DMS153 treated with DMSO at 0.1 percent for 48 hours (cell line): ENCODE results near the gene NFASC.

Experiments
- DNase-seq: peaks from one replicate; lab custom pipeline; 2025; ENCODE audit not compliant: unreplicated experiment; lab: John Stamatoyannopoulos, UW

The NFASC gene

GRCh38 chr1:205002705-205003104 is 132.0 kb downstream of the NFASC start:
- DNase-seq: no peak

- DNase-seq: no peak
Observed at GRCh38 chr1:205003358-205004131, 132.9 kb downstream of the NFASC start.

- DNase-seq: no peak
Observed at GRCh38 chr1:205004351-205004750, 133.7 kb downstream of the NFASC start.

GRCh38 chr1:205008896-205009295 is 138.2 kb downstream of the NFASC start:
- DNase-seq: no peak

GRCh38 chr1:205009670-205010069 is 139.0 kb downstream of the NFASC start:
- DNase-seq: no peak

GRCh38 chr1:205012391-205013140 is 141.9 kb downstream of the NFASC start:
- DNase-seq: peak; percentile 30

GRCh38 chr1:205013683-205014367 is 143.2 kb downstream of the NFASC start:
- DNase-seq: peak; percentile 38

GRCh38 chr1:205014783-205015182 is 144.1 kb downstream of the NFASC start:
- no peak for DNase-seq

- DNase-seq: no peak
Observed at GRCh38 chr1:205015241-205015640, 144.6 kb downstream of the NFASC start.

GRCh38 chr1:205016075-205016474 is 145.4 kb downstream of the NFASC start:
- DNase-seq: no peak

- DNase-seq: no peak
Observed at GRCh38 chr1:205016584-205016983, 145.9 kb downstream of the NFASC start.

- no peak for DNase-seq
Observed at GRCh38 chr1:205017001-205017400, 146.3 kb downstream of the NFASC start.

GRCh38 chr1:205017766-205018165 is 147.1 kb downstream of the NFASC start:
- DNase-seq: no peak

- DNase-seq: no peak
Observed at GRCh38 chr1:205018381-205018780, 147.7 kb downstream of the NFASC start.

GRCh38 chr1:205020466-205020865 is 149.8 kb downstream of the NFASC start:
- DNase-seq: no peak

GRCh38 chr1:205024679-205025078 is 154.0 kb downstream of the NFASC start:
- DNase-seq: no peak

GRCh38 chr1:205025239-205025638 is 154.6 kb downstream of the NFASC start:
- DNase-seq: no peak

- DNase-seq: no peak
Observed at GRCh38 chr1:205026181-205026580, 155.5 kb downstream of the NFASC start.

- DNase-seq: no peak
Observed at GRCh38 chr1:205028390-205028789, 157.7 kb downstream of the NFASC start.

GRCh38 chr1:205028924-205029323 is 158.3 kb downstream of the NFASC start:
- DNase-seq: no peak

GRCh38 chr1:205030241-205030640 is 159.6 kb downstream of the NFASC start:
- DNase-seq: no peak

GRCh38 chr1:205030896-205031295 is 160.2 kb downstream of the NFASC start:
- DNase-seq: no peak
